Measurements from ENCODE around the gene CNOT10.
"Not testable (repeated sequence)": the region's sequence is repeated elsewhere in the genome, so short reads cannot be mapped to it uniquely, and the experiment has no call there.

Gene CNOT10, protein sequence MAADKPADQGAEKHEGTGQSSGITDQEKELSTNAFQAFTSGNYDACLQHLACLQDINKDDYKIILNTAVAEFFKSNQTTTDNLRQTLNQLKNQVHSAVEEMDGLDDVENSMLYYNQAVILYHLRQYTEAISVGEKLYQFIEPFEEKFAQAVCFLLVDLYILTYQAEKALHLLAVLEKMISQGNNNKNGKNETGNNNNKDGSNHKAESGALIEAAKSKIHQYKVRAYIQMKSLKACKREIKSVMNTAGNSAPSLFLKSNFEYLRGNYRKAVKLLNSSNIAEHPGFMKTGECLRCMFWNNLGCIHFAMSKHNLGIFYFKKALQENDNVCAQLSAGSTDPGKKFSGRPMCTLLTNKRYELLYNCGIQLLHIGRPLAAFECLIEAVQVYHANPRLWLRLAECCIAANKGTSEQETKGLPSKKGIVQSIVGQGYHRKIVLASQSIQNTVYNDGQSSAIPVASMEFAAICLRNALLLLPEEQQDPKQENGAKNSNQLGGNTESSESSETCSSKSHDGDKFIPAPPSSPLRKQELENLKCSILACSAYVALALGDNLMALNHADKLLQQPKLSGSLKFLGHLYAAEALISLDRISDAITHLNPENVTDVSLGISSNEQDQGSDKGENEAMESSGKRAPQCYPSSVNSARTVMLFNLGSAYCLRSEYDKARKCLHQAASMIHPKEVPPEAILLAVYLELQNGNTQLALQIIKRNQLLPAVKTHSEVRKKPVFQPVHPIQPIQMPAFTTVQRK

GRCh38 chr3:32684800-32685542 is at the start of gene CNOT10:
CNOT10 (plus strand) TSS chr3:32685188; CDS start chr3:32685461, 273 bp downstream.
- DNase-seq, result peak; percentile 92

DNA sequence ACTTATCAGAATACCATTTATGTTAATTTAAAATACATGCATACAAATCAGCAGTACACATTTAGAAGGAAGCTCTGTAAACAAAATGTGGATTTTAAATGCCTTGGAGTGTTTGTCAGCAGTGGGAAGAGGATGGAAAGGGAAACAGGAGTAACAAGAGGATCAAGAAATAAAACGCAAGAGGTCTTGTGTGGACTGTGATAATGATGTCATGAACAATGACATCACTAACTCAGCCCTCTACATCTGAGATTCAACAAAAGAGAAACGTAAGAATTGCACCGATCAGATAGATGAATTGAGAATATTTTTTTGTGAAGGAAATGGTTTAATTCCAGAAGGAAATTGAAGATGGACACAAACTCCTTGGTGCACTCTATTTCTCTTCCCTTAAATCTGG is 44.0 kb upstream of the CNOT10 start:
- DNase-seq, result no peak

GRCh38 chr3:32641356-32641755 is 43.6 kb upstream of the CNOT10 start:
- no peak for DNase-seq

DNA sequence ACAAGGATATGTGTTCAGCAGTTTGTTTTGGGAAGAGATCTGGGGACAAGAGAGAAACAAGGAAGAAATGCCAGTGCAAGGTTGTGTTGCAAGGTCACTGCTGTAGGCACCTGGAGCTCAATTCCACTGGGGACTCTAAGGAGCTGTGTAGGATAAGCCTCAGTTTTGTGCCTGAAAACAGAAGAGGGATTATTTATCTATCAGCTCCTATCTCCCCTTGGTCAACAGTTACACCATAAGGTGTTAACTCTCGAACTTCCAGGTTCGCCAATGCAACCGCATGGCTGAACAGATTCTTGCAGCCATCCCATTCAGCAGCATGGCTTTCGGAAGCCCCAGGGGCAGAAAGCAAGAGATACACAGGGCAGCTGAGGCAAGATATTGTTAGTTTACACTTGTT is 41.6 kb upstream of the CNOT10 start:
- DNase-seq, result no peak

GRCh38 chr3:32643816-32644215 is 41.2 kb upstream of the CNOT10 start:
- DNase-seq, result no peak

GRCh38 chr3:32644380-32644779 is 40.6 kb upstream of the CNOT10 start:
- DNase-seq, result no peak

DNA sequence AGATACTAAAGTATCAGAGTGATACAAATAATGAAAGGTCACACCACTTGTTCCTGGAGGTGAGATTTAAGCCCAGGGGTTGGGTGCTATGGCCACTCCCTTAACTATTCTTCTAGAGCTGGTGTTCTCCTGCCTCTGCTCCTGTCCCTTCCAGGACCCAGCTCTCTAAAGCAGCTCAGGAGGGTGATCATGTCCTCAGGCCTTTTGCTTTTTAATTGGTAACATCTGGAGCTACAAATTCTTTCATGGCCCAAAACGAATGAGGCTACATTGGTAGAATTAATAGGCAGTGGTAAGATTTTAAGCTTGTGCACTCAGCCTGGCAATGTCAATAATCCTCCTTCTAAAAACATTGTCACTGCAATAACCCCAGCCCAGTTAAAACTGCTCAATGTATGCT is 38.2 kb upstream of the CNOT10 start:
- DNase-seq, result peak; percentile 5

DNA sequence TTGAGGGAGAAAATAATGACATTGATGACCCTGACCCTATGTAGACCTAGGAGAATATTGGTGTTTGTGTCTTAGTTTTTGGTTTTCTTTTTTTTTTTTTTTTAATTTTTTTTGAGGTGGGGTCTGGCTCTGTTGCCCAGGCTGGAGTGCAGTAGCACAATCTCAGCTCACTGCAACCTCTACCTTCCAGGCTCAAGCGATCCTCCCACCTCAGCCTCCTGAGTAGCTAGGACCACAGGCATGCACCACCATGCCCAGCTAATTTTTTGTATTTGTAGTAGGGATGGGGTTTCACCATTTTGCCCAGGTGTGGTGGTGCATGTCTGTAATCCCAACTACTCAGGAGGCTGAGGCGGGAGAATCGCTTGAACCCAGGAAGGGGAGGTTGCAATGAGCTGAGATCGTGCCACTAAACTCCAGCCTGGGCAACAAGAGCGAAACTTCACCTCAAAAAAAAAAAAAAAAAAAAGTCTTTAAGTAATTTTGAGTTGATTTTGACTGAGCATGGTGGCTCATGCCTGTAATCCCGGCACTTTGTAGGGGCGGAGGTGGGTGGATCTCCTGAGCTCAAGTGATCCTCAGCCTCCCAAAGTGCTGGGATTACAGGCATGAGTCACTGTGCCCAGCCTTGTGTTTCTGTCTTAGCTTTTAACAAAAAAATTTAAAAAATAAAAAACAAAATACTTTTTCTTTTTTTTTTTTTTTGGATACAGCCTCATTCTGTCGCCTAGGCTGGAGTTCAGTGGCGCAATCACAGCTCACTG is 32.5 kb upstream of the CNOT10 start:
- DNase-seq, result not testable (repeated sequence)

- no peak for DNase-seq
Measured at GRCh38 chr3:32655167-32655566, 29.8 kb upstream of the CNOT10 start.

GRCh38 chr3:32660634-32661033 is 24.4 kb upstream of the CNOT10 start:
- DNase-seq, result no peak

DNA sequence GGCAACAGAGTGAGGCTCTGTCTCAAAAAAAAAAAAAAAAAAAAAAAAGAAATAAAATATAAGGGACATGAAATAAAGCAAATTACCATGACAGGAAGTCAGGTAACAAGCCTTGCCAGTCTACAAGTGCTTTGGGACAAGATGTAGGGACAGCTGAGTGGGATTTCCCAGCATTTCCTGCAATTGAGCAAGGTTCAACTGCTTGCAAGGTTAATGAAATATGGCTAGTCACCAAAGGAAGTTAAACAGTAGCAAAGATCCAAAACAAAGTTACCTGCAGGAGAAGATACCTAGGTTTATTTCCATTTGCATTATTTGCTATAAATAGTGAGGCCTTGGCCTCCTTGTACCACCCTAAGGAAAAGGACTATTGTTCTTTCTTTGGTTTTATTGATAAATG is 22.3 kb upstream of the CNOT10 start:
- DNase-seq, result no peak

- DNase-seq, result peak; percentile 10
Measured at GRCh38 chr3:32664630-32665075, 20.3 kb upstream of the CNOT10 start.

- DNase-seq, result no peak
Measured at GRCh38 chr3:32667072-32667582, 17.9 kb upstream of the CNOT10 start.

- DNase-seq, result not testable (repeated sequence)
Measured at GRCh38 chr3:32669226-32669625, 15.8 kb upstream of the CNOT10 start.

DNA sequence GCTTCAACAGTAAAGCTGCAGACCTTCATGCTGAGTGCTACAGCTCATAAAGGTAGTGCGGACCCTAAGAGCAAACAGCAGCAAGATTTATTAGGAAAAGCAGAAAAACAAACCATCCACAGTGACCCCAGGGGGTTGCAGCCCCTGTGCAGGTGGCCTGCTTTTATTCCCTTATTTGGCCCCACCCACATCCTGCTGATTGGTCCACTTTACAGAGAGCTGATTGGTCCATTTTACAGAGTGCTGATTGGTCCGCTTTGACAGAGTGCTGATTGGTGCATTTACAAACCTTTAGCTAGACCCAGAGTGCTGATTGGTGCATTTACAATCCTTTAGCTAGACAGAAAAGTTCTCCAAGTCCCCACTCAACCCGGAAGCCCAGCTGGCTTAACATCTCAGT is 11.3 kb upstream of the CNOT10 start:
- not testable (repeated sequence) for DNase-seq

DNA sequence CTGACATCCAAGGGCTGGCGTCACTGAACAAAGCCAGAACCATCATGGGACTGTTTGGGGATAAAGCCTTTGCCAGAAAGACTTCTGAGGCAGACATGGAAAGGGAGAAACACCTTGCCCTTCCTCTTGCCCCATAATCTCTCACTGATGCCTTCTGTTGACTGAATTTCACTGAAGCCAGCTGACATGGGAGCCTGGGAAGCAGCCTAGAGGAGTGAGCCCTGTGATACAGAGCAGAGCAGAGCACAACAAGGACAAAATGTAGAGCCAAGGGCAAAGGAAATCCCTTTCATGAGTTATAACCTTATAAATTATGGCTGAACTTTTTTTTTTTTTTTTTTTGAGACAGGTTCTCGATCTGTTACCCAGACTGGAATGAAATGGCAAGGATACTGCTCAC is 9.8 kb upstream of the CNOT10 start:
- no peak for DNase-seq

GRCh38 chr3:32675650-32676049 is 9.3 kb upstream of the CNOT10 start:
- DNase-seq, result no peak

- DNase-seq, result no peak
Measured at GRCh38 chr3:32681811-32682210, 3.2 kb upstream of the CNOT10 start.

- no peak for DNase-seq
Measured at GRCh38 chr3:32684029-32684799, 774 bp upstream of the CNOT10 start.

DNA sequence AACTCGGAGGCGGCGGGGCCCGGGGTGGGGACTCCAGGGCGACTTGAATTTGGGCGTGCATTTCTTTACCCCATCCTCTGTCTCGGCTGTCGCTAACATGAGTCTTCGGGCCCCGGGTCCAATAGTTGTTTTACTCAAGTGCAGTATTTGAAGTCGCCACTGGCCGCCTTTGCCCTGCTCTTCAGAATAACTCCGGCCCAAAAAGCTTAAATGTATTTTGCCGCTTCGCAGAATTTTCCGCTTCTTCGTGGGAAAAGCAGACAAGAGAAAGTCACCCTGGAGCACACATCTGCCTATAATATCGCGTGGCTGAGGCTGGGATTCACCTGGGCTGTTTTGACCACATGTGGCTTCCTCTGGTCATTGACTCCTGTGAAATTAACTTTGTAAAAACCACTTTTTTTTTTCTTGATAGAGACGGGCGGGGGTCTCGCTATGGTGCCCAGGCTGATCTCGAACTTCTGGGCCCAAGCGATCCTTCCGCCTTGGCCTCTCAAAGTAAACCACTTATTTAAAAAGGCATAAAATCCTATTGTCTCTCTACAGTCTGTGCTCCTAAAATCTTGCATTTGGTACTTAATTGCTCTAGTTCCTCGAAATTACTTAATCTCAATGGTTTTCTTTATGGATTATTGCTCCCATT is 676 bp downstream of the CNOT10 start:
- no peak for DNase-seq

- no peak for DNase-seq
Measured at GRCh38 chr3:32686713-32687112, 1.7 kb downstream of the CNOT10 start.
